ENCODE results near the gene ADGRG1. TPM values are rescaled to one million over a fixed set of nuclear protein-coding genes. Genes with fewer than 3 reads are reported as not detected.

The ADGRG1 gene
- total and polyA plus RNA-seq, 12 donors: 1.8 to 69.9 (median 41.4) TPM

DNA sequence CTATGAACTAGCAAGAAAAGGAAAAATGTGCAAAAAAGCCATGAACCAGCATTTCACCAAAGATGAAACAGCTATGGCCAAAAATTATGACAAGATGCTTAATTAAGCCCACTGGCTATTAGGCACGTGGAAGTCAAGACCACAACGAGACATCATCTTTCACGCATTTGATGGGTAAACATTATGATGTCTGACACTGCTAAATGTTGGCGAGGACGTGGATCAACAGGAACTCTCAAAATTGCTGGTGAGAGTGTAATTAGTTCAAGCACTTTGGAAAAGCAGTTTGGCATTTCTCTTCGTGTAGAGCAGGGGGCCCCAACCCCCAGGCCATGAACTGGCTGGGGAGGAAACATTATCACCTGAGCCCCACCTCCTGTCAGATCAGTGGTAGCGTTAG, 39.6 kb upstream of the ADGRG1 start:
- Histone ChIP-seq H3K9me3 (replicated peaks in 1 of 3) (no peaks in the 10 kb centered on the region), H3K4me1 (replicated peaks in 1 of 2) (peaks cover 0 to 11% of the 10 kb centered on the region in 2 donors), H3K27me3 (no peaks in the 10 kb centered on the region), H3K4me3 (no peak overlapping the region), H3K36me3 (replicated peaks in 1 of 2) (no peaks in the 10 kb centered on the region), H3K27ac (no peak overlapping the region)
- 77 to 86% (median 84%) methylated on average over 7 of the region's 7 CpGs for WGBS, 4 donors
- intact Hi-C loops (cut with DNase I): loop anchor here in 1 of 2 donors (10.0 kb wide), 1 partner anchor 406 kb away; no protein-coding TSS in a partner anchor
- TF ChIP-seq, protein P1, sequence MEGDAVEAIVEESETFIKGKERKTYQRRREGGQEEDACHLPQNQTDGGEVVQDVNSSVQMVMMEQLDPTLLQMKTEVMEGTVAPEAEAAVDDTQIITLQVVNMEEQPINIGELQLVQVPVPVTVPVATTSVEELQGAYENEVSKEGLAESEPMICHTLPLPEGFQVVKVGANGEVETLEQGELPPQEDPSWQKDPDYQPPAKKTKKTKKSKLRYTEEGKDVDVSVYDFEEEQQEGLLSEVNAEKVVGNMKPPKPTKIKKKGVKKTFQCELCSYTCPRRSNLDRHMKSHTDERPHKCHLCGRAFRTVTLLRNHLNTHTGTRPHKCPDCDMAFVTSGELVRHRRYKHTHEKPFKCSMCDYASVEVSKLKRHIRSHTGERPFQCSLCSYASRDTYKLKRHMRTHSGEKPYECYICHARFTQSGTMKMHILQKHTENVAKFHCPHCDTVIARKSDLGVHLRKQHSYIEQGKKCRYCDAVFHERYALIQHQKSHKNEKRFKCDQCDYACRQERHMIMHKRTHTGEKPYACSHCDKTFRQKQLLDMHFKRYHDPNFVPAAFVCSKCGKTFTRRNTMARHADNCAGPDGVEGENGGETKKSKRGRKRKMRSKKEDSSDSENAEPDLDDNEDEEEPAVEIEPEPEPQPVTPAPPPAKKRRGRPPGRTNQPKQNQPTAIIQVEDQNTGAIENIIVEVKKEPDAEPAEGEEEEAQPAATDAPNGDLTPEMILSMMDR (IDR thresholded peaks at IDR 0.05): no peak
- TF ChIP-seq POLR2A (IDR thresholded peaks at IDR 0.05): no peak
- no peak for DNase-seq

DNA sequence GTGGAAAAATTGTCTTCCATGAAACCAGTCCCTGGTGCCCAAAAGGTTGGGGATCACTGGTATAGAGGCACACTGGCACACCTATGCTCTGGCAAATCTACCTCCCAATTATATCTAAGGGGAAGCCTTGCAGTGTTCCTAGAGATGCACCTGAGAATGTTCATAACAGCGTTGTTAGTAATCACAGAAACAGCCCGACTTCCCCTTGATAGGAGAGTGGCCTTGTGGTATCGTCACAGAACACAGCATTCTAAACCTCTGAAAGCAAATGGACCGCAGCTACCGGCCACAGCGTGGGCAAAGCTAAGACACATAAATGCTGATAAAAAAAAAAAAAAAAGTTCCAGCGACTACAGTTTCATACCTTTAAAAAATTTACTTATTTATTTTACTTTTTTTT, 39.1 kb upstream of the ADGRG1 start:
- no peak overlapping the region for H3K4me3 ChIP-seq
- peak in 1 of 7 donors; percentile 37 for DNase-seq
- TF ChIP-seq, protein P1 (IDR thresholded peaks at IDR 0.05): no peak
- TF ChIP-seq POLR2A (IDR thresholded peaks at IDR 0.05): no peak
- intact Hi-C loops (cut with DNase I): loop anchor here in 1 of 2 donors (10.0 kb wide), 1 partner anchor 405 kb away; no protein-coding TSS in a partner anchor
- H3K9me3 ChIP-seq (replicated peaks in 1 of 3): no peaks in the 10 kb centered on the region
- H3K36me3 ChIP-seq (replicated peaks in 1 of 2): no peaks in the 10 kb centered on the region
- WGBS, 4 donors: 55 to 69% (median 65%) methylated on average over 7 of the region's 7 CpGs
- no peaks in the 10 kb centered on the region for H3K27me3 ChIP-seq
- H3K4me1 ChIP-seq (replicated peaks in 1 of 2): peaks cover 0 to 11% of the 10 kb centered on the region in 2 donors
- no peak overlapping the region for H3K27ac ChIP-seq

DNA sequence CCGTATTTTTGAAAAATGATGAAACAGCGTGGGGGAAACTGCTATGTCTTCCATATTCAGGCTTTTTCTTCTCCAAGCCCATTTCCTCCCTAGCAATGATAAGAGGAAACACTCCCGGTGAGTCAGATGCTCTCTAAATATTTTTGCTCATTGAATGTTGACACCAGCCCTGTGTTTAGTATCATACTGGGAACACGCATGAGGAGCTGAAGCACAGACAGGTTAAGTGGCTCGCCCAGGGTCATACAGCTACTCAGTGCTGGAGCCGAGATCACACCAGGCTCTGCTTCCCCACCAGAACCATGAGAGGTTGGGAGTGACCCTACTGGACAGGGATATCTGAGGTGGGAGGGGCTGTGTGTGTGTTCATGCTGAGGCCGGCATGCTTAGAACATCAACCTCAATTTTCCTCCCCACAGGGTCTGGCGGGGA, 37.8 kb upstream of the ADGRG1 start:
- Histone ChIP-seq H3K27ac (peak overlapping the region in 1 of 5 donors; percentile 36), H3K27me3 (no peaks in the 10 kb centered on the region), H3K4me1 (replicated peaks in 1 of 2) (peaks cover 0 to 11% of the 10 kb centered on the region in 2 donors), H3K36me3 (replicated peaks in 1 of 2) (no peaks in the 10 kb centered on the region), H3K4me3 (no peak overlapping the region), H3K9me3 (replicated peaks in 1 of 3) (no peaks in the 10 kb centered on the region)
- intact Hi-C loops (cut with DNase I): no loop called here
- peak in 2 of 7 donors; percentile 21 to 48 for DNase-seq
- no peak for TF ChIP-seq POLR2A (IDR thresholded peaks at IDR 0.05)
- TF ChIP-seq, protein P1 (IDR thresholded peaks at IDR 0.05): no peak
- 27 to 45% (median 30%) methylated on average over 7 to 8 of the region's 8 CpGs for WGBS, 4 donors

DNA sequence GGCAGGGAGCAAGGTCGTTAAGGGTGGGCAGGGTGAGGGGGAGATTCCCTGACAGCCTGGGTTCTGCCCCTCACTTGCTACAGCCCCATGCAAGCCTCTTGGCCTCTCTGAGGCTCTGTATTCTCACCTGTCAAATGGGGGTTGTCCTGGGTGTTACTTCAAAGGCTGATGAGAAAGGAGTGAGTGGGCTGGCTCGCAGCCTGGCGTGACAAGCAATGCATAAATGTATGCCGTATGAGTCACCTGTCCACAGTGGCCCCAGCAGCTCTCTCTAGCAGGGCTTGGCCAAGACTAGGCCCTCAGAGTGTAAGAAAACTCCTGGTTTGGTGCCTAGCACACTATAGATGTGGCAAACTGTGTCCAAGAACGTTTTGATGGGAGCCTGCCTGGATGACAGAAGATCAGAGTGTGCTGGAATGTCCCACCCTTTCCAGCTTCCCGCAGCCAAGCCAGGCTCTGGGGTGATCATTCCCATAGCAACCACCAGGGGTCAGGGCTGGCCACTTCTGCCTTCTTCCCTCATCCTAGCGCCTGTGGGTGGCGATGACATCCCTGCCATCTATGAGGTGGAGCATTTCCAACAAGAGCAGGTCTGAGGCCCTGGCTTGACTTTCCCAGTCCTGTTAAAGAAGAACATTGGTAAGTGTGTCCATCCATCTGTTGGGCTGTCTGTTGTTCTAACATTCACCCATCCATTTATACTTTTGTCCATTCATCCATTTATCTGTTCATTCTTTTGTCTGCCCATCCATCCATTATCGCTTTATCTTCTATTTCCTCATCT, 37.2 kb upstream of the ADGRG1 start:
- no peak overlapping the region for H3K4me3 ChIP-seq
- DNase-seq: peak; percentile 74 to 89 (median 83)
- TF ChIP-seq, protein P1 (IDR thresholded peaks at IDR 0.05): peak; percentile 88 to 96 (median 92)
- TF ChIP-seq POLR2A (IDR thresholded peaks at IDR 0.05): no peak
- H3K36me3 ChIP-seq (replicated peaks in 1 of 2): no peaks in the 10 kb centered on the region
- 15 to 18% (median 16%) methylated on average over 6 to 9 of the region's 9 CpGs for WGBS, 4 donors
- peaks cover 0 to 11% of the 10 kb centered on the region in 2 donors for H3K4me1 ChIP-seq (replicated peaks in 1 of 2)
- no peaks in the 10 kb centered on the region for H3K27me3 ChIP-seq
- intact Hi-C loops (cut with DNase I): no loop called here
- H3K27ac ChIP-seq: peak overlapping the region in 1 of 5 donors; percentile 36
- no peaks in the 10 kb centered on the region for H3K9me3 ChIP-seq (replicated peaks in 1 of 3)
